NCI-H2029 treated with DMSO at 0.1 percent for 48 hours (cell line): Measurements from ENCODE around the gene TMEM163.
"Not testable (repeated sequence)": the region's sequence is repeated elsewhere in the genome, so short reads cannot be mapped to it uniquely, and the experiment has no call there.

Experiments
- DNase-seq: peaks from one replicate; lab custom pipeline; 2025; lab: John Stamatoyannopoulos, UW

The TMEM163 gene

DNA sequence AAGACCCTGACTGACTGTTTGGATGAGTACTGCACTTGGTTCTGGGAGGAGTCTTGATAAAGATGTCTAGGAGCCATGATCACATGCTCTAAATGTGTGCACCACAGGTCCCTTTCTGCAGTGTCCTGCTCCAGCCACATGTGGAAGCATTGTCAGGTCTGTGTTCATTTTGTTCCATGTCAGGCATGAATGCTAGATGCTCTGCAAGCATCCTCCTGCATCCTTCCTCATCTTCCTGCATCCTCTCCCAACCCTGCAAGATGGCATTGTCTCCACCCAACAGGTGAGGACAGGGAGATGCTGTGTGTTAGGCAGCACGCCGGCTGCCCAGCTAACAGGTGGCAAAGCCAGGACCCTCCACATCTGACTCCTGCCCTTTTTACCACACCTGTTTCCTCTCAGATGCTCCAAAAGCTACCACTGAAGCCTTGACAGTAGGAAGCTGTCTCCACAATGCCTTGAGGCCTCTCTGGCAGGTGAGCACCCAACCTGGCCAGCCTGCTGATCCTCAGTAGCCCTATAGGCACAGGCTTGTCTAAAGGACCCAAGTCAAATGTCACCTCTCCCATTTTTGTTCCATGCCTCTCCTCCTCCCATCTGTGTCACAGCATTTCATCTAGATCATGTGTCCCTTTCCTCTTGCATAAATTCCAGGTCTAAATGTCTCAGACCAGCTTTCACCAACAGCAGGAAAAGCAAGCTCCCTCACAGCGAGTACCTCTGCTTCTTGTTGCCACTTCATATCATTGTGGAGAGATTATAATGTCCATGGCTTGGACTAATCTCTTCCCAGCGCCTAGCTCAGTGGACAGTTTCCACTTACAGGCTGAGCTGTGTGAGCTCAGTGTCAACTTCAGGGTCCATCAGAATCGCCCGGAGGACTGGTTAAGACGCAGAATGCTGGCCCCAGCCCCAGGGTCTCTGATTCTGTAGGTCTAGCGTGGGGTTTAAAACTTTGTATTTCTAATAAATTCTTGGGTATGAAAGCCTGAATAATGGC, 55.0 kb downstream of the TMEM163 start:
- no peak for DNase-seq

DNA sequence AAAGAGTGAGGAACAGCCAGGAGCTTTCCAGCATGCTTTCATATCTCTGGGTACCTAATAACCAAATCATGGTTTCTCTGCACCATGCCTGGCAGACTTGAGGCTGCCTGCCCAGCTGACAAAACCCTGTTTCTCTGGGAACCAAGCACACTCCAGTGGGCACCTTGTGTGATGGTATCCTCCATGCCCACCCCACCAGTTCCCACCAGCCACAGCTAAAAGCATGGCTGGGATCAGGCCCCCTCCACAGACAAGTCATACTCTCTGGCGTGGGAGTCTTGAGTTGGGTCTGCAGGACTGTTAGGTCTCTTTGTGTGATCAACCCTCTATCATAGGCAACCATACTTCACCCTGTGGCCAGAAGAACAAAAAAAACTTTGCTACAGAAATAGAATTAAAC, 56.0 kb downstream of the TMEM163 start:
- no peak for DNase-seq

DNA sequence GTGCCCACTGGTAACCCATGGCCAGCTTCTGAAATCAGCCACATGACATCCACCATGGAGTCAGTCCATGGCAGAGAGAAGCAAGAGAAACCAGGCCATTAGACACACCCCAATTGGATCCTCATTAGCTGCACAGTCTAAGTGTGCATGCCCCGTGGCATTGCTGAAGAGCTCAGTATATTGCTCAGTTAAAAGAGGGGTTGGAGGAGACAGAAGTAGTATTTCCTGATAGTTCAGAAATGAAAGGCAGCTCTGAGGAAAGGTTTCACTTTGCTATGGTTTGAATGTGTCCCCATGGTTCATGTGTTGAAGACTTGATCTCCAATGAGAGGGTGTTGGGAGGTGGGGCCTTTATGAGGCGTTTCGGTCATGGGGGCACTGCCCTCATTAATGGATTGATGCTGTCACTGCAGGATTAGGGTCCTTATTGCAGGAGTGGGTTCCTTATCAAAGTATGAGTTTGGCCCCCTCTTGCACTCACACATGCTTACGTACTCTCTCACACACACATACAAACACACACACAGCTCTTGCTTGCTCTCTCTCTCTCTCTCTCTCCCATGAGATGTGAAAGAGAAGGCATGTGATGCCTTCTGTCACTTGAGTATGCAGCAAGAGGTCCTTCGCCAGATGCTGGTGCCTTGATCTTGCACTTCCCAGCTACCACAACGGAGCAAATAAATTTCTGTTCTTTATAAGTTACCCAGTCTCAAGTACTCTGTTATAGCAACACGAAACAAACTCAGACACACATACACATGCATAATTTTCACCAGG, 58.0 kb downstream of the TMEM163 start:
- DNase-seq = no peak

DNA sequence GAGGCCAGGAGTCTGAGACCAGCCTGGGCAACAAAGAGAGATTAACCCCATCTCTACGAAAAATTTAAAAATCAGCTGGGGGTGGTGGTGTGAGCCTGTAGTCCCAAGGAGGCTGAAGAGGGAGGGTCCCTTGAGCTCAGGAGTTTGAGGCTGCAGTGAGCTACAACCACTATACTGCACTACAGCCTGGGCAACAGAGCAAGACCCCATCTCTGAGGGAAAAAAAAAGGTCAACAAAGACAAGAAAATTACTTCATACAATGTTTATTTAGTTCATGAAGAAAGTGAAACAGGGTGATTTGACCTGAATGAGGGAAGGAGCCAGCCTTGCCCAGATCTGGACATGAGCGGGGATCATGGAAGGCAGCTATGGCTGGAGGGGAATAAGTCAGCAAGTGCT, 59.1 kb downstream of the TMEM163 start:
- DNase-seq = no peak

DNA sequence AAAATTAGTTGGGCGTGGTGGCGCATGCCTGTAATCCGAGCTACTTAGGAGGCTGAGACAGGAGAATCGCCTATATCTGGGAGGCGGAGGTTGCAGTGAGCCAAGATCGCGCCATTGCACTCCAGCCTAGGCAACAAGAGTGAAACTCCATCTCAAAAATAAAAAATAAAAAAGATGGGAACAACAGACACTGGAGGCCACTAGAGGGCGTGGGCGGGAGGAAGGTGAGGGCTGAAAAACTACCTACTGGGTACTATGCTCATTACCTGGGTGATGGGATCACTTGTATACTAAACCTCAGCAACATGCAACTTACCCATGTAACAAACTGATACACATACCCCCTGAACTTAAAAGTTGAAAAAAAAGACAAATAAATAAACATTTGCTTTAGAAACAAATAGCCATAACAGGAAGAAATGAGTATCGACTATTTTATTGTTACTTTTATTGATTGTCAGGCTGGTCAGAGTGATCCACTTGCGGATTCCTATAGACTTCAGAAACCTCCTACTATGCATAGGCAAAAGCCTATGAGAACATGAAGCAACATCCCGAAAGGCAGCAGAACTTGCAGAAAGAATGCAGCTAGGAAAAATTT, 61.0 kb downstream of the TMEM163 start:
- DNase-seq = no peak

DNA sequence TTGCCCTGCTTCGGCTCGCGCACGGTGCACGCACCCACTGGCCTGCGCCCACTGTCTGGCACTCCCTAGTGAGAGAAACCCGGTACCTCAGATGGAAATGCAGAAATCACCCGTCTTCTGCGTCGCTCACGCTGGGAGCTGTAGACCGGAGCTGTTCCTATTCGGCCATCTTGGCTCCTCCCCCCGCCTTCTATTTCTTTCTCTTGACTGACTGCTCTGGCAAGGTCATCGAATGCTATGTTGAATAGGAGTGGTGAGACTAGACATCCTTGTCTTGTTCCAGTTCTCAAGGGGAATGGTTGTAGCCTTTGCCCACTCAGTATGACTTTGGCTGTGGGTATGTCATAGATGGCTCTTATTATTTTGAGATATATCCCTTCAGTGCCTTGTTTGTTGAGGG, 62.4 kb downstream of the TMEM163 start:
- DNase-seq = not testable (repeated sequence)

DNA sequence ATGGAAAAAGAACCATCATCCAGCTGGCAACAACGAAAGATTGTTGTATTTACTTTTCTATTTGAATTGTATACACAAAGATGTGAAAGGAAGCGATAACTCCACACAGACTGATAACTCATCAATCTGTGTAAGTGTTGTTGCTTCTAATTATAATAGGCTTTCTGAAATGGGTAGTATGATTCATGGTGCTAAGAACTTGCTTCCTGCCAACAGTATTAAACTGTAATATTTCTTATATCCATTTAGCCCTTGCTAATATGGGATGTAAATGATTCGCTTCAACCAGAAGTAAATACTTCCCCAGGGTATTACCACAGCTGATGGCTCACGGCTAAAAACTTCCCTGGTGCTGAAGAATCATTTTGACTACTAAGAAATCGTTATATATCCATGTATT, 70.2 kb downstream of the TMEM163 start:
- DNase-seq = no peak

DNA sequence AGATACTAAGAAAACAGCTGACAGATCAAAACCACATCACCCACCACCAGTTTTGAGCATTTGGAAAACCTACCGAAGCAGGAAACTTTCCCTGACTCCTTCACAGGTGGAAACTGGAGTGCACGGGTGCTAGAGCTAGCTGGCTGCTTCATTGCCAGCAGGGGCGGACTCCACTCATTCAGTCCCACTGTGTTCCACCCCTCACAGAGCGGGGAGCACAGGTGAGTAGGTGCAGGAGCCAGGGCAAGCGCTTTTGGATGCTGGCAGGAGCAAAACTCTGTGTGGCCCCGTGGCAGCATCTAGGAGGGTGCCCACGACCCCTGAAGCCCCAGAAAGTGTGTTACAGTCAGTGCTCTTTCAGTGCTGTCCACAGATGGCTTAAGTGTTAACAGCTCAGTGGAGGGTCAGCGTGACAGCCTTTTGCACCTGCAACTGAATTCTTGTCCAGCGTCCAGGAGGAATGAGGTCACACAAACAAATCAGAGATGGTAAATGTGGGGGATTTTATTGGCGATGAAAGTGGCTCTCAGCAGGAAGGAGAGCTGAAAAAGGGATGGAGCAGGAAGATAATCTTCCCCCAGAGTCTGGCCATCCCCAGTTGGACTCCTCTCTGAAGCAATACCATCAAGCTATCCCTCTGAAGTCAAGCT, 71.1 kb downstream of the TMEM163 start:
- DNase-seq = no peak

DNA sequence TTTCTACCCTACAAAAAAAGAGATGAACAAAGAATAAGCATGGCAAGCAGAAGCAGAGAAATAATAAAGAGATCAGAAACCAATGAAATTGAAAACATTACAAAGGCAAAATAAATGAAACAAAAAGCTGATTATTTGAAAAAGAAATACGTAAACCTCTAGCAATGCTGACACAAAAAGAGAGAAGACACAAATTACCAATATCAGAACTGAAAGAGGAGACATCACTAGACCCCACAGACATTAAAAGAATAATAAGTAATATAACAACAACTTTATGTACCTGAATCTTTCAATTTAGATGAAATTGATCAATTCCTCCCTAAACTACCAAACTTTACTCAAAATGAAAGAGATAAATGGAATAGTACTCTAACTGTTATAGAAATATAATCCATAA, 75.9 kb downstream of the TMEM163 start:
- no peak for DNase-seq

DNA sequence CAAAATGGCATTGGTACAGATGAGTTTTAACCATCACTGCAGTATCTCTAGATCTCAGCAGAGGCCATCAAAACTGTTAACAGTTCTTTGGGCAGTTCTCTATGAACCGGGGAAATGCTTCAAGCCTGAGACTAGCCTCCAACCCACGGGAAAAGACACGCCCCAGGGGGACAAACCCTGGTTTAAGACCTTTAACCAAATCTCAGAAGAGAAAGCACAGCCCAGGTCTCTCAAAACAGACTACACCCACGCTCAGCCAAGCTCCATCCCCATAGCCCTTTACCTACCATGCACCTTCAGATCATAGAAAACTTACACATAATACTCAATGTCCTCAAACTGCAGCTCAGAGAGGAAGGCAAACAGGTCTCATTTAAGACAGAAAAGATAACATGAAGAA, 78.3 kb downstream of the TMEM163 start:
- DNase-seq = no peak

DNA sequence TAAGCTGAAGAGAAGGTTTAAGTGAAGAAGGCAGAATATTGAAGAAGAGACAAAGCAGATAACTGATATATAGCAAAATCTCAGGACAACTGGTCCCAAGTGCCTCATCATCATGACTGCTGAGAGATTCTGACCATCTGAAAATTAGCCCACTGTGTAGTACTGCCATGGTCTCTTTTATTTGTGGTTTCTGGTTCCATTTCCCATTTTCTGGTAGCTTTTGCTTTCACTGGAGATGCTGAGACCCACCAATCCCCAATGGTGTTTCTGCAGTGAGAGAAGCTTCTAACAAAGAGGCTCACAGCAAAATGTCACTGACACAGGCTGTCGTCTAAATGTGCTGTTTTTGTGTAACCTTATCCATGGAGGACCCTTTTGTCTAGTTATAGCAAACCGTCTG, 79.5 kb downstream of the TMEM163 start:
- DNase-seq = no peak

DNA sequence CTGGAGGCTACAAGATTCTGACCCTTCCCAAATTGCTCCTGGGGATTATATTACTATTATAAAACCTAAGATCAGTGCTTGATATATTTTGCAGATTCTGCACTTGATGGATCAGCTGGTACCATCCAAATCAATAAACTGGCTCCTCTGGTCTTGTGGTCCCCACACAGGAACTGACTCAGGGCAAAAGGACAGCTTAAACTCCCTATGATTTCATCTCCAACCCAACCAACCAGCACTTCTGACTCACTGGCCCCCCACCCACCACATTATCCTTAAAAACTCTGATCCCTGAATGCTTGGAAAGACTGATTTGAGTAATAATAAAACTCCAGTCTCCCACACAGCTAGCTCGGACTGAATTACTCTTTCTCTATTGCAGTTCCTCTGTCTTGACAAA, 82.1 kb downstream of the TMEM163 start:
- DNase-seq = no peak

DNA sequence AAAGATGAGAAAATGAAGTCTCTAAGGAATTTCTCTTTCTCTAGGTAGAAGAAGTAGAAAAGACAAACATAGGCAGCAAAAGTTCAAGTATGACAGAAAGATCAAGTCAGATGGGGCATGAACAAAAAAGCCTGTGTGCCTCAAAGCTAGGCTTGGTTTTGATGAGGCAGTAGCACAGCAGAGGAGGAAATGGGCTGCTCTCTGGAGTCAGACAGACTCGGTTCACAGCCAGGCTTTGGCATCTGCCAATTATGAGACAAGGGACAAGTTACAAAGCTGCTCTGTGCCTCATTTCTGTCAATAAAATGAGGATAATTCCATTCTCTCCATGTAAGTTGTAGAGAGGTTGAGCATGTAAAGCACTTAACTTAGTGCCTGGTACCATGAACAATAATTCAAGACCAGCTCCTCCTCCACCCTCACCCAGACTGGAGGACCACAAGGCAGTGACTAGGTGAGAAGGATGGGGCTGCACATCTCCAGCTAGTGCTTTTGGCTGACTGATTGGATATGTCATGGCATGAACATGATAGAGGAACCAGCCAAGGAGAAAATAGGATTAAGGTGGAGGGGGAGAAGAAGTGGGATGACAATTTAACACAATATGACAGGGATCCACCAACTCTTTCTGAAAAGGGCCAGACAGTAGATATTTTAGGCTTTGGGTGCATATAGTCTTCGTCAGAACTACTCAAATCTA, 84.6 kb downstream of the TMEM163 start:
- DNase-seq = no peak

DNA sequence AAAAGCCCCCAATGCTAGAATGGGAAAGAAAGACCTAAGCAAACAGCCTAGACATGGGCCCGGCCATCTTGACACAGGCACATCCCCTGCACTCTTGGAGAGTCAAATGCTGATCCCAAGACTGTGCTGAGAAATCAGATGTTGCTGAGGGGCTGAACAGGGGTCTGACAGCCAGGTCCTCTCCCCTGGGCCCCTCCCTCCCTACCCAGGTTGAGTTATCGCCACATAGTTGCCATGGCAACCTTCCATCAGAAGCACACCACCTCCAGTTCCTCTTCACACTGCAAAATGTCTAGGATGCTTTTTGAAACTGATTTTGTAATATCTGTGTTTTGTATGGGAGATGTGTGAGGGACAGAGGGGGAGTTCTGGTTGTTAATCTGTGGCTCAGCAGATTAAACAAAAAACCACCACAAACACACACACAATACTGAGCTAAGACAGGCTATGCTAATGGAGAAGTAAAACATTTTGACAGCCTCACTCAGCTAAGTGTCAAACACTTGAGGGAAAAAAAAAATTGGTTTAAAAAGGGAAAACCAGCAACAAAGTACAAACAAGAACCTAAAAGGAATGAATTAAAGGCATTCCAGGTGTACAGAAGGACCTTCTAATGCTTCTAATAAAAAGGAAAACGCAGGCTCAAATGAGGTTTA, 88.2 kb downstream of the TMEM163 start:
- DNase-seq = no peak

DNA sequence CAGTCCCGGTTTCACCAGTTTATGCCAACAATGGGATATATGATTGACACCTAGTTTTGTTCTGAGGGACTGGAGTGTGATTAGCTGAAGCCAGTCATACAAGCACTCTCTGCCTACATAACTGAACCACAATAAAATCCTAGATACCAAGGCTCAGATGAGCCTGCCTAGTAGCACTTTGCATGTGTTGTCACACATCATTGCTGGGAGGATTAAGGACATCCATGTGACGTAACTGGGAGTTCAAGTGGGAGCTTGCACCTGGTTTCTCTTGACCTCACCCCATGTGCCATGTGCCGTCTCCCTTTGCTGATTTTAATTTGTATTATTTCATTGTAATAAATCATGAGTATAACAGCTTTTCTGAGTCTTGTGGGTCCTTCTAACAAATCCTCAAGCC, 90.3 kb downstream of the TMEM163 start:
- no peak for DNase-seq

DNA sequence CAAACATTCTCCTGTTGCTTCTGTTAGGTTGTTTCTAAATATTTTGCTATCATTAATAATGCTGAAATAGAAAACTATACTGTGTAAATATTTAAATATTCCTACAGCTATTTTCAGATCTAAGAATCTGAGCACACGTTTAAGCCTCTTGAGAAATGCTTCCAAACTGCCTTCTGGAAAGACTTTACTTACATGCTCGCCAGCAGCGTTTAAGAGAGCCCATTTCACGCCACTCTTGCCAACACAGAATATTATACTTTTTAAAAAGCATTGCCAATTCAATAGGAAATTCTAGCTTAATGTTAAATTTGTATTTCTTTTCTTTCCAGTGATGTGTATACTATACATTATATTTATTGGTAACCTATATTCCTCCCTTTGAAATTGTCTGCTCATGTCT, 92.0 kb downstream of the TMEM163 start:
- DNase-seq = no peak

DNA sequence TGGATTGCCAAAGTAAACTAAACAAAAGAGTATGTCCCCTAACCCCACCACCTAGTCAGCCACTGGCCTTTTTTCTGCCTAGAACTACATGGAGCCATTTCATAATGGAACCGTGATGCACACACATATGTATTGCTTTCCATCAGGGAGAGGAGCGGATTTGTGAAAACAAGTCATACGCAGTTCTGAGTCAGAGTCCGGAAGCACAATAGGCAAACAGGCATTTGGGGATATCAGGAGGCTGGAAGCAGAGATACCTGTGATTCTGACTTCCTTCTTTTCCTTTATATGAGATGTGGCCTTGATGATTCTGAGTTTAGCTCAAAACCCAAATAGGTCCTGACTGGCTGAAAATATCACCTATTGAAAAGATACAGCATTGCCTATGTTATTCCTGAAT, 93.5 kb downstream of the TMEM163 start:
- DNase-seq = no peak

DNA sequence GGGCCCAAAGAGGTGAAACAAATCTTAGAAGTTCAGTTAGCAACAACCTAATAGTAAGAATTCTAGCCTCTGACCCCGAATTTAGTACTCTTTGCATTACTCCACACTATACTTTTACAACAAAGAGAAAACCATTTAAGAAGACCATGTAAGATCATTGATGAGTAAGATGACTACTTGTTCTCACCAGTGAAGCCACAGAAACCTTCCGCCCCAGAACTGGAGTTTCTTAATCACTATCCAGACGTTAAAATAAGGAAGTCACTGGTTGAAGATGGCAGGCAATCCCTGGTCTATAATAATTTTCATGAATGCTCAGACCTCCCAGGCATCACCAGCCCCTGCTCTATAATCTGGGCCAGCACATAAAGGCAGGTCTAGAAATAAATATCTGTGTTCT, 95.0 kb downstream of the TMEM163 start:
- no peak for DNase-seq

DNA sequence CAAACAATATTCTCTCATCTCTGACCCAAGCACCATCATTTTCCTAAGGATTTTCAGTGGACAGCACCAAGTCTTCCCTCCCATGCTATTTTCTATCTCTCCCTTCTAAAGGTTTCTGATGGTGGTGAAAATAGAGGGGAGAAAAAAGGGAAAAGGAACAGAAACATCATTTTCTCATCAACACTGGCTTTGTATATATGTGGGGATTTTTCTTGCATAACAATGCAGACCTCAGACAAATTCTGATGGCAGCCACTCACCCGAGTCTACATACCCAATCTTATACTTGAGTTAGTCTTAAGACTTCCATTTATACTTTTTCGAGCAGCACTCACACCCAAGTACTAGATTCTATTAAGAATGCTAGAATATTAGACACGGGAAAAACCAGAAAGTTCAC, 95.8 kb downstream of the TMEM163 start:
- no peak for DNase-seq

DNA sequence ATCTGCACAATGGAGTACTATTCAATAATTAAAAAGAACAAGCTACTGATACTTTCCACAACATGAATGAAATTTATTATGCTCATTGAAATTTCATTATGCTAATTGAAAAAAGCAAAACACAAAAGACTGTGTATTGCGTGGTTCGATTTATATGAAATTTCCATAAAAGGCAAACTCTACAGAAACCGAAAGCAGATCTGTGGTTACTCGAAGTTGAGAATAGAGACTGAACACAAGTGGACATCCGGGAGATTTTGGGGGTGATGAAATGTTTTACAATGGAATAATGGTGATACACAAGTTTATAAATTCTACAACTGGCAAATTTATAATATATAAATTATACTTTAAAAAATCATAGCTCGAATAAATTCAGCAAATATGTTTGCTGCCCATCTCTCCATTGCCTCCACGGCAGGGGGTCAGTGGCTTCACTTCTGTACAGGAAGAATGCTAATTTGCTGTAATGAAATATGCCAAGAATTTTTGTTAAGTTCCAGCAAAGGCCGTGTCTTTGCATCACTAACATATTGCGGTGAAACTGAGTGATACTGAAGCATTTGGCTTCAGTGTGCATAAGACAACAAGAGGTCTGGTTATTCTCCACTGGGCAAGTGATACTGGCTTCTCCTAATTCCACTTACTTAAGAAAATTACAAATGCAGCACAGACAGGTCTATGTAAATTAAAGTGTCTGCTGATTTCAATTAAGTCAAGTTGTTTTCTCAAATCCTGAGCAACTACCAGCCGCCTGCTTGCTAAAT, 96.7 kb downstream of the TMEM163 start:
- no peak for DNase-seq
